Measurements from ENCODE around the gene CCDC81. TPM values are rescaled to one million over a fixed set of nuclear protein-coding genes. Genes with fewer than 3 reads are reported as not detected.

The CCDC81 gene
- total and polyA plus RNA-seq, 9 of the 15 experiments (the other 6 are each of a cell fraction or from before 2014, with no cell fraction given): 0.16 to 1.0 (median 0.41) TPM

DNA sequence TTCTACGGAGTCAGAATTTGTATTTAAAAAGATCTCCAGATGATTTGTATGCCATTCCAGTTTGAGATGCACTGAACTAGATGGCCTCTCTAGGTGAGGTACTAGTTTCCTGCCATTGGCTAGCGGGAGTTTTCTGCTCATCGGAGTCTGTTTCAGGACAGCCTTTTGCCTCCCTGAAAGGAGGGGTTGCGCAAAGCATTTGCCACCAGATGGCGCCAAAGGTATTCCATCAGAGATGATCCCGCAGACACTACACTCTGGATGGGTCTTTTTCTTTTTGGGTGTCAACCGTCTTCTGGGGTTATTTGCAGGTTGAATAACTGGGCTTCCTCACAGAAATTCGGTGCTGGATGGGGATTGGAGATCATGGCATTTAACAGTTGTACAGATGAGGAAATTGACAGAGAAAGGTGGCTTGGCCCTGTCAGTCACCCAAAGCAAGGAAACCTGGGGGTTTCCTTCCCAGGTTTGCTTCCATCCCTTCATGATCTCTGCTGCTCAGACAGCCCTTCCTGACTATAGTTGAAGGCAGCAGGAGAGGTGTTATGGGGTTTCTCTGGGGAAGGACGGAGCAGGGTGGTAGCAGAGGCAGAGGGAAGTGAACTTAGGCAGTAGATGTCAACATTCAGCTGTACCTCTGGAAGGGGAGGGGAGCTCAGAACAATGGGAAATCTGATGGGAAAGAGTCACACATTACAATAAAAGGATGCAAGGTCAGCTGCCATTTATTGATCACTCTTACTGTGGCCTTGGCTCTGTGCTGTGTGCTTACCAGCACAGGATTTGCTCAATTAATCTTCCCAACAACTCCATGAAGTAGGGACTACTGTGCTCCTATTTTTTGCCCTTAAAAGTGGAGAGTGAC is 81.6 kb downstream of the CCDC81 start (continued):
- TF ChIP-seq, protein P1, sequence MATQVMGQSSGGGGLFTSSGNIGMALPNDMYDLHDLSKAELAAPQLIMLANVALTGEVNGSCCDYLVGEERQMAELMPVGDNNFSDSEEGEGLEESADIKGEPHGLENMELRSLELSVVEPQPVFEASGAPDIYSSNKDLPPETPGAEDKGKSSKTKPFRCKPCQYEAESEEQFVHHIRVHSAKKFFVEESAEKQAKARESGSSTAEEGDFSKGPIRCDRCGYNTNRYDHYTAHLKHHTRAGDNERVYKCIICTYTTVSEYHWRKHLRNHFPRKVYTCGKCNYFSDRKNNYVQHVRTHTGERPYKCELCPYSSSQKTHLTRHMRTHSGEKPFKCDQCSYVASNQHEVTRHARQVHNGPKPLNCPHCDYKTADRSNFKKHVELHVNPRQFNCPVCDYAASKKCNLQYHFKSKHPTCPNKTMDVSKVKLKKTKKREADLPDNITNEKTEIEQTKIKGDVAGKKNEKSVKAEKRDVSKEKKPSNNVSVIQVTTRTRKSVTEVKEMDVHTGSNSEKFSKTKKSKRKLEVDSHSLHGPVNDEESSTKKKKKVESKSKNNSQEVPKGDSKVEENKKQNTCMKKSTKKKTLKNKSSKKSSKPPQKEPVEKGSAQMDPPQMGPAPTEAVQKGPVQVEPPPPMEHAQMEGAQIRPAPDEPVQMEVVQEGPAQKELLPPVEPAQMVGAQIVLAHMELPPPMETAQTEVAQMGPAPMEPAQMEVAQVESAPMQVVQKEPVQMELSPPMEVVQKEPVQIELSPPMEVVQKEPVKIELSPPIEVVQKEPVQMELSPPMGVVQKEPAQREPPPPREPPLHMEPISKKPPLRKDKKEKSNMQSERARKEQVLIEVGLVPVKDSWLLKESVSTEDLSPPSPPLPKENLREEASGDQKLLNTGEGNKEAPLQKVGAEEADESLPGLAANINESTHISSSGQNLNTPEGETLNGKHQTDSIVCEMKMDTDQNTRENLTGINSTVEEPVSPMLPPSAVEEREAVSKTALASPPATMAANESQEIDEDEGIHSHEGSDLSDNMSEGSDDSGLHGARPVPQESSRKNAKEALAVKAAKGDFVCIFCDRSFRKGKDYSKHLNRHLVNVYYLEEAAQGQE (IDR thresholded peaks at IDR 0.05; ENCODE audit: borderline replicate concordance): peak; percentile 90
- TF ChIP-seq, protein P1 (CRISPR knock-in tag; IDR thresholded peaks at IDR 0.05; ENCODE audit: low read depth): no peak
- TF ChIP-seq TSC22D4 (tag; IDR thresholded peaks at IDR 0.05) (no peak), TRIM28 (IDR thresholded peaks at IDR 0.05) (no peak), CTBP1 (IDR thresholded peaks at IDR 0.05; ENCODE audit: borderline replicate concordance) (peak; percentile 58), SRSF1 (IDR thresholded peaks at IDR 0.05; ENCODE audit: low read depth, low read length) (no peak), HNRNPK (IDR thresholded peaks at IDR 0.05; ENCODE audit: low read depth, low read length, poor library complexity, severe bottlenecking) (no peak), BDP1 (IDR thresholded peaks at IDR 0.05; ENCODE audit: insufficient read depth, insufficient read length) (no peak), CBX1 (IDR thresholded peaks at IDR 0.05; ENCODE audit: low read depth) (no peak), ERF (CRISPR knock-in tag; IDR thresholded peaks at IDR 0.05) (no peak), TARDBP (IDR thresholded peaks at IDR 0.05) (peak; percentile 43; the same call in 1 of the 2 replicates), POLR2H (tag; IDR thresholded peaks at IDR 0.05; ENCODE audit: low read depth) (no peak), RBM34 (IDR thresholded peaks at IDR 0.05; ENCODE audit: borderline replicate concordance, insufficient read depth, low read length) (no peak), ZNF224 (CRISPR knock-in tag; IDR thresholded peaks at IDR 0.05) (no peak), ZNF444 (CRISPR knock-in tag; IDR thresholded peaks at IDR 0.05) (no peak)
- TF ChIP-seq, protein P2, sequence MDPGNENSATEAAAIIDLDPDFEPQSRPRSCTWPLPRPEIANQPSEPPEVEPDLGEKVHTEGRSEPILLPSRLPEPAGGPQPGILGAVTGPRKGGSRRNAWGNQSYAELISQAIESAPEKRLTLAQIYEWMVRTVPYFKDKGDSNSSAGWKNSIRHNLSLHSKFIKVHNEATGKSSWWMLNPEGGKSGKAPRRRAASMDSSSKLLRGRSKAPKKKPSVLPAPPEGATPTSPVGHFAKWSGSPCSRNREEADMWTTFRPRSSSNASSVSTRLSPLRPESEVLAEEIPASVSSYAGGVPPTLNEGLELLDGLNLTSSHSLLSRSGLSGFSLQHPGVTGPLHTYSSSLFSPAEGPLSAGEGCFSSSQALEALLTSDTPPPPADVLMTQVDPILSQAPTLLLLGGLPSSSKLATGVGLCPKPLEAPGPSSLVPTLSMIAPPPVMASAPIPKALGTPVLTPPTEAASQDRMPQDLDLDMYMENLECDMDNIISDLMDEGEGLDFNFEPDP (CRISPR knock-in tag; IDR thresholded peaks at IDR 0.05): no peak
- TF ChIP-seq, protein P3, sequence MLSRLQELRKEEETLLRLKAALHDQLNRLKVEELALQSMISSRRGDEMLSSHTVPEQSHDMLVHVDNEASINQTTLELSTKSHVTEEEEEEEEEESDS (CRISPR knock-in tag; IDR thresholded peaks at IDR 0.05): no peak
- TF ChIP-seq, protein P4, sequence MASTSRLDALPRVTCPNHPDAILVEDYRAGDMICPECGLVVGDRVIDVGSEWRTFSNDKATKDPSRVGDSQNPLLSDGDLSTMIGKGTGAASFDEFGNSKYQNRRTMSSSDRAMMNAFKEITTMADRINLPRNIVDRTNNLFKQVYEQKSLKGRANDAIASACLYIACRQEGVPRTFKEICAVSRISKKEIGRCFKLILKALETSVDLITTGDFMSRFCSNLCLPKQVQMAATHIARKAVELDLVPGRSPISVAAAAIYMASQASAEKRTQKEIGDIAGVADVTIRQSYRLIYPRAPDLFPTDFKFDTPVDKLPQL (IDR thresholded peaks at IDR 0.05; ENCODE audit: extremely low read depth, insufficient read length): no peak
